ENCODE results near the gene LNX2. TPM values are rescaled to one million over a fixed set of nuclear protein-coding genes. Genes with fewer than 3 reads are reported as not detected.

LNX2 gene
- total RNA-seq, 1 experiment from 2014 or later = 8.0 TPM

GRCh38 chr13:27565818-27566217 is 54.5 kb downstream of the LNX2 start:
- DNase-seq (ENCODE audit: low read depth) = no peak

- DNase-seq (ENCODE audit: low read depth) = no peak
Observed at GRCh38 chr13:27562457-27562856, 57.9 kb downstream of the LNX2 start.

GRCh38 chr13:27559719-27560118 is 60.6 kb downstream of the LNX2 start:
- DNase-seq (ENCODE audit: low read depth) = no peak

GRCh38 chr13:27556109-27556508 is 64.2 kb downstream of the LNX2 start:
- peak; percentile 67 for DNase-seq (ENCODE audit: low read depth)

DNA sequence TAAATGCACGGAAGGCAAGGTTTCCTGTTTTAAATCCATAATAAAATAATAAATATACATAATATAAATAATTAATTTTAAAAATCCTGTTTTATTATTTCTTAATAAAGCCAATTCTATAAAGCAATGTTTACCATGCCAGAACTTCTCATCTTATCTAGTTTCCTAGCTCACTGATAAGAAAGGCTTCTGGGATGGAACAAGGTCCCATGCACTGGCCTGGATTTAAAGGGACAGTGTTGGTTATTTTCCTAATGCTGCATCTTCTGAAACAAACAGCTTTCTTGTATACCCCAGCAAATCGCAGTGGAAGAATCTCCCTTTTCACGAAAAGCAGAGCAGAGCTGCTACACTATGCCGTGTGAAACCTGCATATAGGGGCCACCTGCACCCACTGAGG is 68.8 kb downstream of the LNX2 start:
- no peak for DNase-seq (ENCODE audit: low read depth)

DNA sequence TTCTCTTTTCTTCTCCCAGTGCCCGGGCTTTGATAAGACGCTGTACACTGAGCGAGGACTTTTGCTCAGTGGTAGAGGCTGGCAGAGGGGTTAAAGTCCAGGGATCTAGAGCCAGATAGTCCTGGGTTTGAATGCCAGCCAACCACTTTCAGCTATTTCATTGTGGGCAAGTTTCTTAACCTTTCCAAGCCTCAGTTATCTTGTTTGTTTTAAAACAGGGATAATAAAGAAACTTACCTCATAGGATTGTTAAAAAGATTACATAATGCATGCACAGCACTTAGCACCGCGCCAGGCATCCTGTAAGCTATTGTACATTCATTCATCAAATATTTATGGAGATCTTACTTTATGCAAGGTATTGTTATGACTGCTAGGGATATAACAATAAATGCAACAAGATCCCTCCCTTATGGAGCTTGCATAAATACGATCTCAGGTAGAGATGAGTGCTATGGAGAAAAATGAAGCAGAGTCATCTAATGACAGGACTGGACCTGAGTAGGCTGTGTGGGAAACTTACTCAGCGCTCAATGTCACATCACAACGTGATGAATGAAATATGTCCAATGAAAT is 70.8 kb downstream of the LNX2 start:
- DNase-seq (ENCODE audit: low read depth) = no peak

DNA sequence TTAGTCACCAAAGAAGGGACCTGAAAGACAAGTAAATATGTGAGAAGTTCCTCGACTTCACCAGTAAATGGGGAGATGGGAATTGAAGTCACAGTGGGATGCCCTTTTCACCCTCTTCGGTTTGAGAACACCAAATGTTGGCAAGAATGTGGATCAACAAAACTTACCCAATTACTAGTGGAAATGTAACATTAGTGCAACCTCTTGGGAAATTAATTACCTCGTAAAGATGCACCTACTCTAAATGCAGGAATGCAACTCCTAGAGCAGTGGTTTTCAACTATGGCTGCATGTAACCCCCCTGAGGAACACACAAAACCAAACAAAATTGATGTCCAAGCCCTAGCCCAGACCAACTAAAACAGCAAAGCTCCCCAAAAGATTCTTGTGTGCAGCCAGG is 78.1 kb downstream of the LNX2 start:
- DNase-seq (ENCODE audit: low read depth) = no peak

- no peak for DNase-seq (ENCODE audit: low read depth)
Observed at GRCh38 chr13:27541386-27541785, 78.9 kb downstream of the LNX2 start.

DNA sequence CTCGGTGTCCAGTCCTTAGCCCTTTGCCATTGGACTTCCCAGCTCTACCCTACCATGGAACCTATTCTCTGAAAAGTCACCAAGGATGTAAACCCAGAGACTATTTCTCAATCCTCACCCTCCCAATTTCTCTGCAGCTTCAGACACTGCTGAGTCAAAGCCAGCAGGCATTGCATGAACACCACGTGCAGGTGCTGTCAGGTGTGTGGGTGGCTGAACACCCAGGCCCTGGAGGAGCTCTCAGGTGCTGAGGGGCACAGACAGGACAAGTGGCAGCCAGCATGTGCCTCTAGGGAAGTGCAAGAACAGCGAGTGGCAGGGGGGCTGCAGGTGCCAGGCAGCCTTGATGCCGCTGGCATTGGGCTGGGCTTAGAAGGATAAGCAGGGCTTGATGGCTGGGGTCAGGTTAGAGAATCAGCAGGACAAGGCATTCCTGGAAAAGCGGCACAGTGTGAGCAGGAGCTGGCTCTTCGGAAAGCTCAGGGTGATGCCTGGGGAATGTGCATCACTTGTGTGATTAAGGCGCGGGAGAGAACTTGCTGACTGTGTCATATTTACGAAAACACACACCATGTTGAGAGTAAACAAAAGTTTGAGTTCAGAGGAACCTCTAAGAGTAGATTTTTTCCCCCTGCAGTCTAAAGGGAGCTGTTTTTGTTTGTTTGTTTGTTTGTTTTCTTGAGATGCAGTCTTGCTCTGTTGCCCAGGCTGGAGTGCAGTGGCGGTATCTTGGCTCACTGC is 83.8 kb downstream of the LNX2 start:
- no peak for DNase-seq (ENCODE audit: low read depth)

DNA sequence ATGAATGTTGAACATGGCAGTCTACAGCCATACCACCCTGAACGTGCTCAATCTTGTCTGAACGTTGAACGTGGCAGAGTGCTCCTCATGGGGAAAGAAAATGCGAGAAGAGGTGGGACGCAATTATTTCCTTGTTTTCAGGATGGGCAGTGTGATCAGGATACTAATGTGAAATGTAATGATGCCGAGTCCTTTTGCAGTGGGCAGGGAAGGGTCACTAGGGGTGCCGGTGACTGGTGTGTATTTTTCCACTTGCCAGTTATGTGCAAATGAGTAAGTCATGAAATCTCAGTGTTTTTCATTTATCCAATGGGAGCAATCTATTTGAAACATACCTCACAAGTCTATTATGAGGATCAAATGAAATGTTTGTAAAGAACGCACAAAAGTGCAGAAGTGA is 84.8 kb downstream of the LNX2 start:
- DNase-seq (ENCODE audit: low read depth) = peak; percentile 20

DNA sequence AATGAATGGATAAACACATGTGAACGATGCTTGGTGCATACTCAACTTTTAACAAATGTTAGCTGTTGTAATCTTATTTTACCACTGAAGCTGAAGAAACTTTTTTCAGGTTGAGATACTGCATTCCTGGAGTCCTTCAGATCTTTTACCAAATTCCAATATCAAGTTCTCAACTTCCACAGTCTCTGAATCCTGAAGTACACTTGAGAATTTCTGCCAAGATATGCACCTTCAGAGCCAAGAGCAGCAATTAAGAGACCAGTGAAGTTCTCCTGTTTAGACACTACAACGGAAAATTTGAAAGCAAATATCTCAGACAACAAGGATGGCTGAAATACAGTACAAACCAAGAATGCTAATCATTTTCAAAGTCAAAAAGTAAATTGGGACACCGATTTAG is 85.3 kb downstream of the LNX2 start:
- no peak for DNase-seq (ENCODE audit: low read depth)

GRCh38 chr13:27534108-27534980 is 86.0 kb downstream of the LNX2 start:
- DNase-seq (ENCODE audit: low read depth) = no peak

GRCh38 chr13:27533155-27533643 is 87.1 kb downstream of the LNX2 start:
- DNase-seq (ENCODE audit: low read depth) = peak; percentile 70

- DNase-seq (ENCODE audit: low read depth) = no peak
Observed at GRCh38 chr13:27528908-27529307, 91.4 kb downstream of the LNX2 start.

- DNase-seq (ENCODE audit: low read depth) = no peak
Observed at GRCh38 chr13:27526516-27526915, 93.8 kb downstream of the LNX2 start.

DNA sequence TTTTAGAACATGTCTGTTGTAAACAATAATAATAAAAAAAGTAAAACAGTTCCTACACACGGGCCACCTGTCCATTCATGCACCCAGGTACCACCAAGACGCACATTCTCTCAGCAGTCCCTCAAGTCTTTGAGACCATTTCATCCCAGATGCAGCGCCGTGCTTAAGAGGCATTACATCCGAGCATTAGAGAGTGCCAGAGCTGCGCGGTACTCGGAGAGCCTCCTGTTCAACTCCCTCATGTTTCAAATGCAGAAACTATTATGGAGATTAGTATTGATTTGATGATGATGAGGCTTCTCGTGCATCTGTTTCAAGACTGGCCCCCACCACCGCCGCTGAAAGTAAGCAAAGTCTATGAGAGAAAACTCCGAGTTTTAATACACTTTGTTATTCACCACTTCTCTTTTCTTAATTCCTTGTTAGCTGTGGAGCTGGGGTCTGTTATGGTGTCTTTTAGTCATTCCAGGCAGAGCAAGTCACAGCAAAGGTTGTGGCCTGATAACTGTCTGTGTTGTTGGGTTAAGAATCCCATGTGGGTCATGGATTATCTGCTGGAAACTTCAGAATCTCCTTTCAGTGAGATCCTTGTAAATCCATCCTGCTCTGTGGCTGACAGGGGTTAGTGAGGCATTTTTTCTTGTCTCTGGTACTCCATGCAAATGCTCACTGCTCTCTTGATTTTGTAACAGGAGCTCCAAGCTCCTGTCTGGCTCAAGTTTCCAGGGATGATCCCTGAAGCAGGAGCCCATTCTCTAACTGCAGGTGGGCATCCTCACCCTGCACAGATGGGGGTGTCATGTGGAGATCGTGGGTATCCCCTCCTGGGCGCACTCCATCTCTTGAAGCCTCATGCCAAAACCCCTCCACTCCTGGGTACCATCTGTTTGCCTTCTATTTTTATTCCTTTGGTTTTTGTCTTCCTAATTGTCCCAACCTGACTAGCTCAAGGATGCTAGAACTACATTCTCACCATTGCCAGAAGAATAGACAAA is 95.1 kb downstream of the LNX2 start:
- no peak for DNase-seq (ENCODE audit: low read depth)

DNA sequence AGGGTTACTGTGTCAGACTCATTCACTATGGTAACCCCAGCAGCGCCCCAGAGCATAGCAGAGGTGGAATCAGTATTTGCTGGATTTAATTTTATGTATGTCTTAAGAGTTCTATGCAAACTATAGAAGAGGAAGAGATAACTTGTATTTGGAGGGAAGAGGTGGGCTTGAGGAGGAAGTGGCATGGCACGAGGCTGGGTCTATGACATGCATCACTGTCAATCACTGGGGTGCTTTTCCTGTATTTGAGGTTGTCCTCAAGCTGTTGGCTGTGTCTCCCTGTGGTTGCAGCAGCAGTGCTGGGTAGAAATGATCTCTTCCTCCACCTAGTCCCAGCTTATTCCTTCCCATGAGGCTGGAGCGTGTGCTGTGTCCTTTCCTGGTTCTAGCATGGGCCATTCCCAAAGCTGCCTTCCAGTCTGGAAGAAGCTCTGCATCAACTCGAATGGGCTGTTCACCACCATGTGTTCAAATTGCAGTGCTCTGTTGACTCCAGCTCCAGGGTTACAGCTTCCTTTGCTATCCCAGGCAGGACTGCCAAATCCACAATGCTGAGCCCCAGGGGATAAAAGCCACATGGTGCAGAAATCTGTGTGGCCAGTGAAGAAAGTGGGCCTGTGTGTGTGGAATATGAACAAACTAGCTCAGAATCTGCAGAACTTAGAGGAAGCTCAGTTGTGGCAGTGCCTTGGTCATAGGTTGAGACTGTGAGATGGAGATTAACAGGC is 96.8 kb downstream of the LNX2 start:
- no peak for DNase-seq (ENCODE audit: low read depth)

DNA sequence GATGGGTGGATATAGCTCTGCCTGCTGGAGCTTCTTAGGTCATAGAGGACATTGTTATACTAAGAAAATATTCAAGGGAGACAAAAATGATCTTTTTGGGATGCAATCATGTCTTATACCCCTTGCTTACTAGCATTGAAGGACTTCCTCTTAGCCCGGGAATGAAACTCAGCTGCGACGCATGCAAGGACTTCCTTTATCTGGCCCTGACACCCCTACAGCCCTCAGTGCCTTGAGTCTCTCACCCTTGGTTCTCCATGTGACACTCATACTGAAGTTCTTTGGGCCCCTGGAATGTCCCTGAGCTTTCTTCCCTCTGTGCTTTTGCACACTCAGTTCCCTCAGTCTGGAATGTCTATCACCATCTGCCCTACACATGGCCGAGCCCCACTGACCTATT is 97.5 kb downstream of the LNX2 start:
- DNase-seq (ENCODE audit: low read depth) = no peak

DNA sequence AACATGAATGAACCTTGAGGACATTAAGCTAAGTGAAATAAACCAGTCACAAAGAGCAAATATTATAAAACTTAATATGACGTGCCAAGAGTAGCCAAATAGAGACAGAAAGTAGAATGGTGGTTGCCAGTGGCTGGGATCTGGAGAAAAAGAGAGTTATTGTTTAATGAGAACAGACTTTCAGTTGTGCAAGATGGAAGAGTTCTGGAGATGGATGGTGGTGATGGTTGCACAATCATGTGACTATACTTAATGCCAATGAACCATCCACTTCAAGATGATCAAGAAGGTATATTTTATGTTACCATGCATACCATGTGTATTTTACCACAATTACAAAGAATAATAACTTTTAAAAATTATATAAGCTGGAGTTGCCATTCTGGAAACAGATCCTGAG is 104.2 kb downstream of the LNX2 start:
- DNase-seq (ENCODE audit: low read depth) = no peak

GRCh38 chr13:27510082-27510481 is 110.2 kb downstream of the LNX2 start:
- no peak for DNase-seq (ENCODE audit: low read depth)
